SK-N-SH (cell line): ENCODE measurements around the gene FLT1.

ENCODE experiments used
- CTCF ChIP-seq: fragments of 200-600 bp; sonication (generic); IDR thresholded peaks from 2 replicates; pipeline ENCODE4 v1.6.1; 2017; ENCODE audit warnings: antibody characterized with exemption, mild to moderate bottlenecking, moderate library complexity
- EP300 ChIP-seq, 2 experiments: IDR thresholded peaks; 2 replicates each; pipeline versions ENCODE4 v1.4.0 to v1.6.1; 2012; ENCODE audit warnings: borderline replicate concordance in 1 of 2, low read depth in 1 of 2, low read length in 1 of 2
- EZH2phosphoT487 ChIP-seq: fragments of 200-600 bp; sonication (generic); IDR thresholded peaks from 2 replicates; pipeline ENCODE4 v1.6.1; 2017; ENCODE audit warnings: low read depth, mixed run types, mild to moderate bottlenecking, antibody characterized with exemption, moderate library complexity, borderline replicate concordance
- FOXM1 ChIP-seq: IDR thresholded peaks from 2 replicates; pipeline ENCODE4 v1.4.0; 2012; ENCODE audit warnings: low read depth, mild to moderate bottlenecking
- POLR2AphosphoS5 ChIP-seq: IDR thresholded peaks from 2 replicates; pipeline ENCODE4 v1.6.1; 2012; ENCODE audit warnings: low read depth, low read length
- RCOR1 ChIP-seq: fragments of 150-350 bp; IDR thresholded peaks from 2 replicates; pipeline ENCODE4 v1.6.1; 2017; ENCODE audit warnings: antibody characterized with exemption, low read length
- REST ChIP-seq: IDR thresholded peaks from 2 replicates; pipeline ENCODE4 v1.6.1; 2012; ENCODE audit warnings: mild to moderate bottlenecking, low read depth, low read length, moderate library complexity
- SIN3A ChIP-seq: IDR thresholded peaks from 2 replicates; pipeline ENCODE4 v1.6.1; 2012; ENCODE audit warnings: low read depth, mild to moderate bottlenecking, low read length, moderate library complexity, borderline replicate concordance
- SMC3 ChIP-seq: IDR thresholded peaks from 2 replicates; pipeline ENCODE4 v1.6.1; 2012; ENCODE audit warnings: low read depth, low read length, improper control_type of control experiment
- TF ChIP-seq, protein P1 (sequence below): IDR thresholded peaks from 2 replicates; pipeline ENCODE4 v1.4.0; 2012; ENCODE audit warnings: low read depth, borderline replicate concordance
- TF ChIP-seq, protein P2 (sequence below): fragments of 150-350 bp; IDR thresholded peaks from 2 replicates; pipeline ENCODE4 v1.6.1; 2017; ENCODE audit warnings: antibody characterized with exemption, low read length, low read depth, borderline replicate concordance
- TF ChIP-seq, protein P3 (sequence below): IDR thresholded peaks from 2 replicates; pipeline ENCODE4 v1.4.0; 2012; ENCODE audit warnings: low read depth

DNA sequence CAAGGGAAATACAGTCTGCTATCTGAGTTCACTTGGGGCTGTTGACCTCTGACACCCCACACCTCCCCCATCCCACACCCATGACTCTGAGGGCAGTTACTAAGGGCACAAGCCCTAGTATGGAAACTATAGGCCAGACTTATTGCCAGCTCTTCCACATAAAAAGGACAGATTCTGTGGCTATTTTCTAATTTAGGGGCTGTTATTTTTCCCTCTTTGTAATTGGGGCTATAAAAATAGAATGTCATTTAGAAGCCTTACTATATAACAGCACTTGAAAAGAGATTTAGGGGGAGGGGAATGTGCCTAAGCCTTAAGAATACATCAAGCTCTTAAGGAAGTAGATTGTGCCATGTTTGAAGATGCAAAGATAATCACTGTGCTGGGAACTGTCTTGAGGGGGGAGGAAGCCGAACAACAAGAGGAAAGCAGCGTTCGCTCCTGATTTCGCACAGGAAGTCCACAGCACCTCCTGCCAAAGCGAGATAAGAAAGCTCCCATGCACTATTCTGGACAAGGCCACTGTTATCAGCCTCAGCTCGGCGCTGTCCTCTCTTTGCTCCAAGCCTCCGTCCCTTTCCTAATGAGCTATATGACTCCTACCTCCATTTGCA is 86.6 kb downstream of the FLT1 start:
- TF ChIP-seq SIN3A, result no peak
- no peak for TF ChIP-seq EP300 (IDR thresholded peaks at IDR 0.05; ENCODE audit: borderline replicate concordance in 1 of 2, low read depth in 1 of 2, low read length in 1 of 2)
- TF ChIP-seq EZH2phosphoT487, result no peak
- no peak for TF ChIP-seq SMC3
- TF ChIP-seq, protein P1, sequence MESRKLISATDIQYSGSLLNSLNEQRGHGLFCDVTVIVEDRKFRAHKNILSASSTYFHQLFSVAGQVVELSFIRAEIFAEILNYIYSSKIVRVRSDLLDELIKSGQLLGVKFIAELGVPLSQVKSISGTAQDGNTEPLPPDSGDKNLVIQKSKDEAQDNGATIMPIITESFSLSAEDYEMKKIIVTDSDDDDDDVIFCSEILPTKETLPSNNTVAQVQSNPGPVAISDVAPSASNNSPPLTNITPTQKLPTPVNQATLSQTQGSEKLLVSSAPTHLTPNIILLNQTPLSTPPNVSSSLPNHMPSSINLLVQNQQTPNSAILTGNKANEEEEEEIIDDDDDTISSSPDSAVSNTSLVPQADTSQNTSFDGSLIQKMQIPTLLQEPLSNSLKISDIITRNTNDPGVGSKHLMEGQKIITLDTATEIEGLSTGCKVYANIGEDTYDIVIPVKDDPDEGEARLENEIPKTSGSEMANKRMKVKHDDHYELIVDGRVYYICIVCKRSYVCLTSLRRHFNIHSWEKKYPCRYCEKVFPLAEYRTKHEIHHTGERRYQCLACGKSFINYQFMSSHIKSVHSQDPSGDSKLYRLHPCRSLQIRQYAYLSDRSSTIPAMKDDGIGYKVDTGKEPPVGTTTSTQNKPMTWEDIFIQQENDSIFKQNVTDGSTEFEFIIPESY, result no peak
- no peak for TF ChIP-seq CTCF
- no peak for TF ChIP-seq REST
- TF ChIP-seq, protein P2, sequence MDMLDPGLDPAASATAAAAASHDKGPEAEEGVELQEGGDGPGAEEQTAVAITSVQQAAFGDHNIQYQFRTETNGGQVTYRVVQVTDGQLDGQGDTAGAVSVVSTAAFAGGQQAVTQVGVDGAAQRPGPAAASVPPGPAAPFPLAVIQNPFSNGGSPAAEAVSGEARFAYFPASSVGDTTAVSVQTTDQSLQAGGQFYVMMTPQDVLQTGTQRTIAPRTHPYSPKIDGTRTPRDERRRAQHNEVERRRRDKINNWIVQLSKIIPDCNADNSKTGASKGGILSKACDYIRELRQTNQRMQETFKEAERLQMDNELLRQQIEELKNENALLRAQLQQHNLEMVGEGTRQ, result no peak
- no peak for TF ChIP-seq POLR2AphosphoS5
- TF ChIP-seq RCOR1, result no peak
- TF ChIP-seq, protein P3, sequence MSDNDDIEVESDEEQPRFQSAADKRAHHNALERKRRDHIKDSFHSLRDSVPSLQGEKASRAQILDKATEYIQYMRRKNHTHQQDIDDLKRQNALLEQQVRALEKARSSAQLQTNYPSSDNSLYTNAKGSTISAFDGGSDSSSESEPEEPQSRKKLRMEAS, result no peak
- no peak for TF ChIP-seq FOXM1
